Right lobe of liver (tissue), 4 donors: ENCODE results near the gene LXN.

Experiments
- CTCF ChIP-seq, 4 donors: fragments of 200-600 bp in 3 of 4; fragments of 450-650 bp in 1 of 4; IDR thresholded peaks; one replicate each; pipeline versions ENCODE4 v1.5.1 to v1.8.0; 2016 to 2022; ENCODE audit warnings: antibody characterized with exemption in 4 of 4, mild to moderate bottlenecking in 2 of 4
- POLR2A ChIP-seq: fragments of 450-650 bp; IDR thresholded peaks from one replicate; pipeline ENCODE4 v1.6.1; 2017; ENCODE audit warnings: antibody characterized with exemption, mild to moderate bottlenecking
- donor health status: DM: no; HTN: no; CAD: no.
- donor health status: DM: no; HTN: no; CAD: no.
- donor health status: DM: no; HTN: yes; CAD: no.

- TF ChIP-seq CTCF (IDR thresholded peaks at IDR 0.05) = no peak
- TF ChIP-seq POLR2A = no peak
Observed at GRCh38 chr3:158658889-158659288, 13.6 kb downstream of the LXN start.
